HG02623 (cell line): ENCODE data around the gene SRC.

Source experiments
- ATAC-seq: cut with Tn5 transposase; IDR thresholded peaks from one replicate; pipeline ENCODE4 v1.9.1; 2021; ENCODE audit warnings: moderate library complexity; ENCODE audit not compliant: unreplicated experiment

Gene SRC

DNA sequence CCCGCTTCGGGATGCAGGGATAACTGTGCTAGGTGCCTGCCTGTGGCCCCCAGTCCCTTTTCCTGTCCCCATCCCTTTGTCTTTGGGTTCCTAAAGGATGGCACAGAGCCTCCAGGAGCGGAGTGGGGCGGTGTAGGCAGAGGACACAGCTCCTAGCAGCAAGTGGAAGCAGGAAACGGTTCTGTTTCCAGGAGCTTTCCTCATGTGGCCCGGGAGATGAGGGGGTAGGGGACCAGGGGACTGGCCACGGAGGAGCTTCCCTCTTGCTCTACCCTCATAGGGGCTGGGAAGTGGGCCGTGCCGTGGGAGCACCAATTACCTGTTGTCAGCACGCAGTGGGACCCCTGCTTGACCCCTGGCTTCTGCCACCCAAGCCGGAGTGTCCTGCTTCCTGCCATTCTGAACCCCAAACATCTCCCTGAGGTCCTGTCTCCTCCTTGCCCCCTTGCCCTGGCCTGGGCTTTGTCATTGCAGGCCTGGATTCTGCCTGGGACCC, 76.9 kb downstream of the SRC start:
- ATAC-seq, result no peak

DNA sequence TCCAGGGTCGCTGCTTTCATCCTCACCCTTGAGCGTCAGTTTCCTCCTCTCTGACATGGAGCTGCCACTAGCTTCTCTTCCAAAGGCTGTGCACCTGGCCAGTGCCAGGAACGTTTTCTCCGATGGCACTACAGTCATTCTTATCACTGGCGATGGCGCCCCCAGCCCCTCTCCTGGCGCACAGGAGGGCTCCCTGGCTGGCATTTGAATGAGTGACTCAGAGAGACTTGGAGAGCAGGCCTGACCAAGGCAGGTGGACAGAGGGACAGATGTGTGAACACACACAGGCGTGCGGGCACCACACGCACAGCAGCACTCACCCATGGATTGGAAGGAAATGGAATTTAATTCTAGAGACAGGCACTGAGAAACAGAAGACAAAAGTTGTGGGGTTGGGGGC, 77.6 kb downstream of the SRC start:
- no peak for ATAC-seq

DNA sequence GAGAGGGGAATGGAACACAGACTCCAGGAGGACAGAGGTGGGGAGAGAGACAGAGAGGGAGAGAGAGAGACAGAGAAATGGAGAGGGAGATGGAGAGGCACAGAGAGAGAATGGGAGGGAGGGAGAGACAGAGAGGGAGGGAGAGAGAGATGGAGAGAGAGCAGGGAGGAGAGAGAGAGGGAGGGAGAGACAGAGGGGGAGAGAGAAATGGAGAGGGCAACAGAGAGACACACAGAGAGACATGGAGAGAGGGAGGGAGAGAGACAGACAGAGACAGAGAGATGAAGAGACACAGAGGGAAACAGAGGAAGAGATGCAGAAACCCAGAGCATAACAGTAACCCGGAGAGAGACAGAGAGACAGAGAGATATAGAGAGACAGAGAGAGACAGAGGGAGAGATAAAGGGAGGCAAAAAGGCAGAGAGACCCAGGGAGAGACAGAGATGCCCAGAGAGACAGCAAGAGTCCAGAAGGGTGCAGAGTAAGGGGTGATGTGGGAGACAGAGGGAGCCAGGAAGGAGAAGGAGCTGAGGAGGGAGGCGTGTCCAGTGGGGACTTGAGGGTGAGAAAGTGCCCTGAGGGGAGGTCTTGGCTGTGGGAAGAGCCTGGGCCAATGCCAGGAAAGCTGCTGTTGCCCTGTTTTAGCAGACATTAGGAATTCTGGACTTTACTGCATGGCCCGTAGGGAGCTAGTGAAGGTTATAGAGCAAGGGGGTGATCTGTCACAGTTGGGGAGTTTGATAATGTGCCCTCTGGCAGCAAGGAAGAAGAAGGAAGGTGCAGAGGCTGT, 78.3 kb downstream of the SRC start:
- no peak for ATAC-seq

DNA sequence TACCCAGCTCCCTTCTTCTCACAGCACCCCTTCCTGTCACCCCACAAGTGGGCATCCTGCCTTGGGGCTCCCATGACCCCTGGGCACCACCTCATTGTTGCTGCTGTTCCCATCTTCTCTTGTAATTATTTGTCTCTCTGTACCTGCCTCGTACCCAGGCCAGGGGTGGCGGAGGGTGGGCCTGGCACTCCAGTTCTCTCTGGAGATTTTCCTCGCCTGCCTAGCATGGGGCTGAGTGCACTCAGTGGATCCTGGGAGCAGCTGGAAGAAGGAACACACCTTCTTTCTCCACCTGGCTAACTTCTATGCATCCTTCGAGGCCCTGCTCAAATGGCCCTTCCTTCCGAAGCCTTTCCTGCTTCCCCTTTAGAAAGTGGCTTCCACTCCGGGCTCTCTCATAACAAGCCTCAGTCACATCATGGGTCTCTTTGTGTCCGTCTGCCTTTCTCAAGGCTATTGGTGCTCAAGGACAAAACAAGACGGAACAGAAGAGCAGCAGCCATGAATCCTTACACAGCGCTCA, 79.2 kb downstream of the SRC start:
- ATAC-seq, result no peak

DNA sequence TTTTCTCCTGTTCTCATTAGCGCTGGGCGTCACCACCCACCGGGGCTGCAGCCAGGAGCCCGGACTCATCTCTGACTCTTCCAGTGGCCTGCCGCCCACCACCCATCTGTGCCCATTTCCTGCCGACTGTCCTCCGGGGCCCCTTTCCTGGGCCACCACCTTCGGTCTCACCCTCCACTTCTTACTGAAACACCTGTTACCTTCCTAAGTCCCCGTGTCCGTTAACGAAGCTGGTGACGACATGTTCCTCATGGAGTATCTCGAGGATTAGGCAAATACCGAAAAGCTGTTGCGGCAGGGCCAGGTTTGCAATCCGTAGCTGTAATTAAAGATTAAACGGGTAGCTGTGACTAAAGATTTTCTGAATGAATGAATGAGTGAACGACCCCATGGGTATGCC, 80.2 kb downstream of the SRC start:
- ATAC-seq, result no peak

DNA sequence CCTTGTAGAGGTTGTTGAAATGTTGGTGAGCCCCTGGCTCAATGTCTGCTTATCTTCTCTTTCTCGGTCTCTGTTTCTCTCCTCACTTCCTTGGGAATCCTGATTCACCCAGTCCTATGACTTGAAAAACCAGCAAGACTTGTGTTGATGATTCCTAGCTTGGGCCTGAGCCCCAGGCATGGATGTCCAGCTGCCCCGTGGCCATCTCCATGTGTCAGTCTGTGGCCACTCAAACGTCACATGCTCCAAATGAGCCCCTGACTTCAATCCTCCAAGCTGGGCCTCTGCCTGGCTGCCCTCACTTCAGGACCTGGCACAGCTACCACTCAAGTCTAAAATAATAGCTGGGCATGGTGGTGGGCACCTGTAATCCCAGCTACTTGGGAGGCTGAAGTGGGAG, 81.0 kb downstream of the SRC start:
- no peak for ATAC-seq

DNA sequence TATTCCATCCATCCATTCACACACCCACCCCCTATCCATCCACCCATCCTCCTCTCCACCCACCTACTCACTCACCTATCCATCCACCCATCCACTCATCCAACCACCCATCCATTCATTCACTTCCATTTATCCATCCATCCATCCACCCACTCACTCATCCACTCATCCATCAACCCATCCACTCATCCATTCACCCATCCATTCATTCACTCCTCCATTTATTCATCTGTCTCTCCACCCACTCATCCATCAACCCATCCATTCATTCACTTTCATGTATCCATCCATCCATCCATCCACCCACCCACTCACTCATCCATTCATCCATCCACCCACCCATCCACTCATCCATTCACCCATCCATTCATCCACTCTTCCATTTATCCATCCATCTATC, 84.1 kb downstream of the SRC start:
- no peak for ATAC-seq

DNA sequence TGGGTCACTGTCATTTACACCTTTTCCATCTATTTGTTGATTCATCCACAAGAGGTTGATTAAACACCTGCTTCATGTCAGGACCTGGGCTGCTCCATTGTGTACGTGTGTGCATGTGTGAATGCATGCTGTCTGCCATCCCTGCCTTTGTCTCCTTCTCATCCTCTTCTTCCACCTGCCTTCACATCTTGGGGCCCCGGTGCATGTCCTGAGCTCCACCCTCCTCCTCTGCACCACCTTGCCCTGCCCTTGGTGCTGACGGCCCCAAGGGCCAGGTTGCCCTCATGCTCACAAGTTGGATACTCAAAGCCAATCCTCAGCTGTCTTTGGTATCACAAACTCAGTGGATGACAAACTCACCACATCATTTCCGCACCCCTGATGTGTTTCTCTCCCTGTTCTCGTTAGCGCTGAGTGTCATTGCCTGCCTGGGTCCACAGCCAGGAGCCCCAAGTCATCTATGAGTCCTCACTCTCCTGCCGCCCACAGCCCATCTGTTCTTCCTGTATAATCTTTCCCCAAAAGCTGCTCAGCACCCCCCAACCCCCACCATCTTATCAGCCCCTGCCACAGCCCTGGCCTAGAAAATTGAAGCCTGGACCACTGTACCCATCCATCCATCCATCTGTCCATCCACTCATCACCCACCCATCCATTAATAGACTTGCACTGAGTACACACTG, 85.0 kb downstream of the SRC start:
- ATAC-seq, result no peak

DNA sequence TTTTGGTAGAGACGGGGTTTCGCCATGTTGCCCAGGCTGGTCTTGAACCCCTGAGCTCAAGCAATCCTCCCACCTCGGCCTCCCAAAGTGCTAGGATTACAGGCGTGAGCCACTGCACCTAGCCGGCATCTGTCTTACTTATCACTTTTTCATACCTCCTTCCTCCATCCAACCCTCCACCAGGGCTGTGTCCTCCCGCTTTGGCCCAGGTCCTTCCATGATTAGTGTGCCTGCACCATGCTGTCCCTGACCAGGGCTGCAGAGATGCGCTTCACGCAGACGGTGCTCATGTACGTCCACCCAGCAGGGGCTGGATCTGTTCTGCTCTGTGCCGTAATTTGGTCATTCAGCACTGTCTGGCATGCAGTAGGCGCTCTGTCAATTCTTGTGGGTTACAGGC, 85.8 kb downstream of the SRC start:
- no peak for ATAC-seq

DNA sequence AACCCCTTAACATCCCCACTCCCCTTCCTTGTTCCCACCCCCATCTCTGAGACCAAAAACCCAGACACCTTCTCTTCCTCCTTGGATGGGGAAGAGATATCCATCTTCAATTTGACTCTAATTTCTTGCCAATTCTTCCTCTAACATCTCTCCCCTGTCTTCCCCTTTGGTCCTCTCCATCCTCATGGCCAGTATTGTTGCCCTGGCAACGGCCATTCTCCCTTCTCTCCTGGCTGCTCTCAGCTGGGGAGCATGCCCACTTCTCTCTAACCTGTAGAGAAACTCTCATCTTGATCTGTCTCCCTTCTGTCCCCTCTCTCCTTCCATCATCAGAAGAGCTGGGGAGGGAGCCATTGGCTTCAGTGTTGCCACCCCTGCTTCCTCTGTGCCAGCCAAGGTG, 86.7 kb downstream of the SRC start:
- ATAC-seq, result no peak

DNA sequence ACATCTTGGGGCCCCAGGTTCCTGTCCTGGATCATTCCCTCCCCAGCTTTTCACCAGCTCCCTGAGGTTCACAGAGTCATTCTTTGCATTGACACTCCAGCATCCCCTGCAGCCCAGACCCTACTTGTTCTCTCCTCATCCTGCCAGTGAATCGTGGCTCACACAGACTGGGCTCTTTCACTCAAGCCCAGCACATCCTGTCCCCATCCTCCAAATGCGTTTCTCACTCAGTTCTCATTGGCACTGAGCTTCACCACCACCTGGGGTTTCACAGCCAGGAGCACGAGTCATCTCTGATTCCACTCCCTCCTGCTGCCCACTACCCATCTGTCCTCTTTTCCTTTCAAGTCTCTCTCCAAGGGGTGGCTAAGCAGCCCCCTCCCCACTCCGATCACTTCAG, 89.7 kb downstream of the SRC start:
- ATAC-seq, result no peak

DNA sequence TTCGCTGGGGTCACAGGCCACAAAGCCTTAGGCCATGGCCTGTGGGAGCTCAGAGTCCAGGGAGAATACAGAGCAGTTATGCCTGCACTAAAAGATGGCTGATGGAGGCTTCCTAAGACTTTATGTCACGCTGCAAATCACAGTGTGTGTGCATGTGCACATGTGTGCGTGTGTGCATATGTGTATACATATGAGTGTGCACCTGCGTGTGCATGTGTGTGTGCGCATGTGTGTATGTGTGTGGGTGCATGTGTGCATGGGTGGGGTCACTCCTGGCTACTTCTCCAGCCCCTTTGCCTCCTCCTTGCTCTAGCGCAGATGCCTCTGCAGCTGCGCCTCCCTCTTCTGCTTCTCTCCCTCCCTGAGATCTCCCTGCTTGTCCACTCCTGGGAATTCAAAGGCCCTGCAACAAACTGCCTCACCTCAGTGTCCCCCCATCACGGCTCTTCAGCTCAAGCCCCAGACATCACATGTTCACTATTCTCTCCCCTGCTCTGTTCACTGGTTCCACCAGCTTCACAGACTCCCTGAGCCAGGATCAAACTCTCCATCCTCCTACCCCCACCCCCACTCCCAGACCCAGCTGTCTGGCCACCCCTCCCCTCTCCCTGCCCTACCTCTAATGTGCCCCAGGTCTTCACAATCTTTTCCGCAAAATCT, 90.7 kb downstream of the SRC start:
- no peak for ATAC-seq

DNA sequence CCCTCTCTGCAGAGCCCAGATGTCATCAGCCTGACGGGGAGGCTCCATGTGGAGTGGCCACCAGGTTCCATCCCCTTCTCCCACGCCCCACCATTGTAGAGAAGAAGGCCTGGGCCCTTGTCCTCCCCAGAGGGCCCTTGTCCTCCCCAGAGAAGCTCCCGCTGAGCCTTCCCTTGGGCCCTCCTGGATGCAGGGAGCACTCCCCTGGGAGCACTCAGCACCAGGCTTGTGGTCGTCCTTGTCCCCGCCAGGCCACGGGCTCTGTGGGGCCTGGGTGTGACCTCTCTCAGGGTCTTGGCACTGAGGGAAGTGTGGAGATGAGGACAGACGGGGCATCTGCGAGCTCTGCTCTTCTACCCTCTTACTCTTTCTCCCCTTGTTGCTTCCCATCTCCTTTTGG, 91.7 kb downstream of the SRC start:
- no peak for ATAC-seq

DNA sequence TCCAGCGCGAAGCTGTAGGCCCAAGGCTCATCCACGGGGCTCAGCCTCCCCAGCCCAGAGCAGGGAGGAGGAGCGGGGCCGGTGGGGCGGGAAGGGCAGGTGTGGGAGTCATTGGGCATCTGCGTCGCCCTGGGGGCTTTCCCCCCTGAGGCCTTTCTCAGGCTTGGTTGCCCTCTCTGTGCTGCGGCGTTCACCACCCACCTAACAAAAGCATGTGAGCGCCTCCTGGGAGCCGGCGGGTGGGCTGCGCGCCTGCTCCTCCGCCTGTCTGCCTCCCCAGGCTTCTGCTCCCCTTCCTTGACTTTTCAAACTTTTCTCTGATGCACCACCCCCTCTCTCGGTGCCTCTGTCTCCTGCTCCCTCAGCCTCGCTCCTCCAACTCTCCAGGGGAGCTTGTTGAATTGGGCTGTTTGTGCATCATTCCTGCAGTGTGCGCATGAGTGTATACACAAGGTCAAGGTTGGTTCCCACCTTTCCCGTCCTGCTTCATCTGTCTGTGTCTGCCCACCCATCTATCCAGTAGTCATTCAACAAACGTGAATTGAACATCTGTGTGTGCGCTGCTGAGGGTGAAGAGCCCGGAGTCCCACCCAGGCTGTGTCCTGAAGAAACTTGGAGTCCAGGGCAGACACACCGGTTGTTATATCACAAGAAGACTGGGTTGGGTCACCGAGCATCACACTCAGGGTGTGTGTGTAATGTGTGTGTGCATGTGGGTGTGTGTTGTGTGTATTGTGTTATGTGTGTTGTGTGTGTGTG, 92.7 kb downstream of the SRC start:
- no peak for ATAC-seq

DNA sequence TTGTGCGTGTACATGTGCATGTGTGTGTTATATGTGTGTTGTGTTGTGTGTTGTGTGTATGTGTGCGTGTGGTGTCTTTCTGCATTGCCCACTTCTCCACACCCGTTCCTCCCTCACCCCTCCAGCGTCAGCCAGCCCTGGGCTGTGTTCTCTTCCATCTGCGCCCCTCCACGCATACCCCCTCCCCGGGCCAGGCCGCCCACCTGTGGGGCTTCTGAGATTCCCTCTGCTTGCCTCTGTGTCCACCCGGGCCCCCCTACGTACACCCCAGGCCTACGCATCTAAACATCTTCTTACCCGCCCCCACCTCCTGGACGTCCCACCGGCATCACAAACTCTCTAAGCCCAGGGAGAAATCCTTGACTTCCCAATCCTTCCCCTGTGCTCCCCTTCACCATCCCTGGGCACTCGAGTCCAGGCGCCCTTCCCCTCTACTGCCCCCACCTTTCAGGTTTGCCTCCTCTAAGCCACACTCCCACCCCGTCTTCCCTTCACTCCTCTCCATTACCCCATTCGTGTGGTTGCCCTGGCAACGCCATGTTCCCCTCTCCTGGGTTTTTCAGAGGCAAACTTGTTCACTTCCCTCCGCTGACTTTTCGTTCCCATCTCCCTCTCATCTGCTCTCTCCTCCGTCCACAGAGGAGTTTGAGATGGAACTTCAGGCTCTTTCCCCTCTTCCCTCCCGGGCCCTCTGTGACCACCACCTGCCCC, 93.4 kb downstream of the SRC start:
- no peak for ATAC-seq

DNA sequence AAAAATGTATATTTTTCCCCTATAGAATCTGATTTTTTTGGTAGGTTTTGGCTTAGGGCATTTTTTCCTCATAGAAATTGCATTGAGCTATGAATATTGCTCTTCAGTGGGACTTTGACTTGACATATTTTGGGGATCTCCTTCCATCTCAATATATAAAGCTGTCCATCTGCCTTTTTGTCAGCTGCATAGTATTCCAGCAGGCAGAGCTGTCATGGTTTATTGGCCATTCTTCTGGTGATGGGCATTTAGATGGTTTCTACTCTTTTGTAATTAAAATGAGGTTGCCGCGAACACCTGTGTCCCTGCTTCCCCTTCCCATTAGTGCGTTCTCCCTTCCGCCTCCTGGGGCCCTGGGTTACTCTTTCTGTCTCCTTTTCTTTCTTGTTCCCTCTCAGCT, 95.1 kb downstream of the SRC start:
- ATAC-seq, result no peak

DNA sequence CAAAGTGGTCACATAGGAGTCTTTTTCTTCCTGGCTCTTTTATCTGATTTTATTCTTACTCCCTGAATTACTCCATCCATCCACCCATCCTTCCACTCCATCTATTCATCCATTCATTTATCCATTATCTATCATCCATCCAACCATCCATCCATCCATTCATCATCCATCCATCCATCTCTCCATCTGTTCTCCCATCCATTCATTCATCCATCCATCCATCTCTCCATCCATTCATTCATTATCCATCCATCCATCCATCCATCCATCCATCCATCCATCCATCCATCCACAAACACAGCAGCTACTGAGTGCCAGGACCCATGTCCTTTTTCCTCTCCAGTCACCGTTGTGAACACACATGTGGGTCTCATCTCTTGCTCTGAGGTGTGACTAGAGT, 96.6 kb downstream of the SRC start:
- no peak for ATAC-seq

DNA sequence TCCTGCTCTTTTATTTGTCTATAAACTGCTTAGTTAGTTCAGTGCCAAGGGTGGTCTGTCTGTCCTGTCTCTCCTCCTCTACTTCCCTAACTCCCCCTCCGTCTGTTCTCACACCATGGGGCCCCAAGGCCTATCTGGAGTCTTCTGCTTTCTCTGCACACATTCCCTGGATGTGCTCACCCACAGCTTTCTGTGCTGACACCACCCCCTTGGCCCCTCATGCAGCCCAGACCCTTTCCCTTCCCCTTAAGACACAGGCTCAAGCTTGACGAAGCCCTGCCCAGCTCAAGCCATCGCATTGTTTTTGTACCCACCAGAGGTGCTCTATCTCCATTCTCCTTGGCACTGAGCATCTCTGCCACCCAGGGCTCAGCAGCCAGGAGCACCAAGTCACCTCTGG, 97.0 kb downstream of the SRC start:
- ATAC-seq, result no peak

DNA sequence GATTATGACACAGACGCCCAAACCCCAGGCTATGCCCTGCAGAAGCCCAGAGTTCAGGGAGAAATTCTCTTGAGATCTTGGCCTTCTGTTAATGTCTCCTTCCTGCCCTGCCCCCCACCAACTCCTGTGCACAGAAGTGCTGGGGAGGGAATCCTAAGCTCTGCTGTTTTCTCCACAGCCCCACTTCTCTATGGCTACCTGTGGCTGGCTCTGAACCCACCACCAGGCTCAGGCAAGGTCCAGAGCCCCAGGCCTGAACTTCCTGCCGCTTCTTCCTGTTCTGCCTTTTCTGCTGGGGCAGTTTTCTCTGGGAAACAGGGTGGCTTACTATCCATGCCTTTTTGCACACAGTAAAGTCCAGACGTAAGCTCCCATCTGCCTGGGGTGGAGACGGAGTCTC, 97.7 kb downstream of the SRC start:
- no peak for ATAC-seq

DNA sequence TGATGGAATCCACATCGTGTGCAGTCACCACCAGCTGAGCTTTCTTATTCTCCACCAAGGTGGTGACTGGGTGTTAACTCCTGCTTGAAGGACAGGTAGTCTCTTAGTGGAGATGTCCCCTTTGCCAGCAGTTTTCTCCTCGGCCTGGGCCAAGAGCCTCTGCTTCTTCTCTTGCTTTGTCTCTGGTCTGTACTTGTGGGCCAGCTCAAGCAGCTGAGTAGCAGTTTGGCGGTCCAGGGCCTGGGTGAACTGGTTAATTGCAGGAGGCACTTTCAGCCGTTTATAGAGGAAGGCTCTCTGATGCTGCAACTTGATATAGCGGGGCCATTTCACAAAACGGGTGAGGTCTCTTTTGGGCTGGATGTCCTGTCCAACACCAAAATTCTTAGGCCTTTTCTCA, 99.1 kb downstream of the SRC start:
- ATAC-seq, result no peak
